Colonic mucosa (tissue), 4 donors: Measurements from ENCODE around the gene RTN4R. TPM values are rescaled to one million over a fixed set of nuclear protein-coding genes. Genes with fewer than 3 reads are reported as not detected.

Experiments
- DNase-seq: peaks from one replicate; pipeline ENCODE4 v3.0.0-alpha.2; 2020
- H3K27ac ChIP-seq: fragments of 200-600 bp; one replicate; pipeline ENCODE4 v1.8.0; 2021
- H3K27me3 ChIP-seq: fragments of 200-600 bp; one replicate; pipeline ENCODE4 v1.8.0; 2021
- H3K36me3 ChIP-seq: fragments of 200-600 bp; one replicate; pipeline ENCODE4 v1.8.0; 2021
- H3K4me1 ChIP-seq: fragments of 200-600 bp; one replicate; pipeline ENCODE4 v1.8.0; 2021; ENCODE audit warnings: mild to moderate bottlenecking
- H3K4me3 ChIP-seq: fragments of 200-600 bp; one replicate; pipeline ENCODE4 v1.8.0; 2021
- H3K9ac ChIP-seq, 2 donors: one replicate each; pipeline ENCODE4 v1.7.0; 2013; ENCODE audit warnings: control low read depth in 2 of 2, low read depth in 2 of 2, low read length in 2 of 2
- H3K9me3 ChIP-seq: fragments of 200-600 bp; one replicate; pipeline ENCODE4 v1.8.0; 2021
- CTCF ChIP-seq: fragments of 200-600 bp; IDR thresholded peaks from one replicate; pipeline ENCODE4 v1.8.0; 2022; ENCODE audit warnings: antibody characterized with exemption, mild to moderate bottlenecking
- intact Hi-C: fragments of 100-400 bp; cut with DNase I; formaldehyde crosslinking; loops from one replicate; pipeline ENCODE4 v1.14.1; 2022
- total RNA-seq, 2 donors: library from RNA; stranded (reverse); fragmentation: NEBNext Ultra II Directional in 1 of 2; extraction: Animal tissue kit (Norgen Biotek cat#: 25700) in 1 of 2; gene quantifications; one replicate each; pipeline ENCODE4 v1.2.1, GENCODE V29; 2021
- donor health status: healthy.
- donor health status: DM: no; HTN: no; CAD: no.
- donor health status: DM: no; HTN: no; CAD: no.

The RTN4R gene
- total RNA-seq, 2 donors from 2014 or later = 6.1 to 8.5 TPM

- peak overlapping the region; percentile 81 for H3K4me3 ChIP-seq
- no peaks in the 10 kb centered on the region for H3K27me3 ChIP-seq
- intact Hi-C loops = no loop called here
- no peaks in the 10 kb centered on the region for H3K9me3 ChIP-seq
- H3K27ac ChIP-seq = peak overlapping the region; percentile 77
- TF ChIP-seq CTCF = no peak
- H3K36me3 ChIP-seq = no peaks in the 10 kb centered on the region
- H3K9ac ChIP-seq = peak overlapping the region; percentile 62 to 78
- peaks cover 12% of the 10 kb centered on the region for H3K4me1 ChIP-seq
- peak; percentile 82 for DNase-seq
Observed at GRCh38 chr22:20205964-20206708, 62.0 kb downstream of the RTN4R start.

DNA sequence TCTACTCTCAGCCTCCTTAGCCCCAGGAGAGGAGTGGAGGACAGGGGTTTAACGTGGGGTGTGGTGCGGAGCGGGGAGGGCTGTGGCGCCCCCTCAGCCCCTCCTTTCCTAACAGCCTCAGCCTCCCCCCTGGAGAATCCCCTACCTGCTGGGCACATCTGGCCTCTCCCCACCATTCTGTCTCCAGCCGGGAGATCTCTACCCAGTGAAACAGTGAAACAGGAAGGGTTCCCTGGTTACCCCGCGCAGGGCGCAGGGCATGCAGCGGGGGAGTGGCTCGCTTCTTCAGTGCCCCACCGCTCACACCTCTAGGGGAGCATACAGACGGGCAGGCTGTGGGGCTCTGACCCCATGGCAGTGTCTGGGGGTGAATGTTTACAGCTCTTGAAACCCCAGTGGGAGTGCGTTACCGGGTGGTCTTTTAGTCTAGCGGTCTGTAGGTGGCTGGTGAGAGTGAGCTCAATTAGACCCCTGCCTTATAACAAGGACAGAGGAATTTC, 62.6 kb downstream of the RTN4R start:
- TF ChIP-seq CTCF = no peak
- H3K27ac ChIP-seq = no peak overlapping the region
- no peak overlapping the region for H3K4me3 ChIP-seq
- peaks cover 12% of the 10 kb centered on the region for H3K4me1 ChIP-seq
- intact Hi-C loops = no loop called here
- no peaks in the 10 kb centered on the region for H3K36me3 ChIP-seq
- no peaks in the 10 kb centered on the region for H3K9me3 ChIP-seq
- DNase-seq = no peak
- no peaks in the 10 kb centered on the region for H3K27me3 ChIP-seq
- H3K9ac ChIP-seq = no peak overlapping the region

DNA sequence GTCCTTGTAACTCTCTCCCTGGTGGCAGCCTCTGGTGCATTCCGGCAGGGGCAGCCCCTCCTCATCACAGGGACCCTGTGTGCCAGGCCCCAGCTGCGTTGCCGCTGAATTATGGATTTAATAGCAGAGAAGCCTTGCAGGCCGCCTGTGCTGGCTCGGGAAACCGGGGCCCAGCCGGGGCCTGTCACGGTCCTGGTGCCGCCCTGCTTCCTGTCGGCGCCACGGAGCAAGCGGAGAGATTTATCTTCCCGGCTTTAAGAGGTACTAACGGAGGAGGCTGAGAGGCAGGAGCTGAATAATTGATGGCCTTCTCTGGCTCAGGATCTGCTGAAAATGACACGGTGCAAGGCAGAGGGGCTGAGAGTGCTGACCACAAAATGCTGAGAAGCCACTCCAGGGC, 63.3 kb downstream of the RTN4R start:
- H3K9me3 ChIP-seq = no peaks in the 10 kb centered on the region
- intact Hi-C loops = no loop called here
- no peaks in the 10 kb centered on the region for H3K36me3 ChIP-seq
- TF ChIP-seq CTCF = no peak
- H3K4me3 ChIP-seq = no peak overlapping the region
- DNase-seq = no peak
- H3K9ac ChIP-seq = no peak overlapping the region
- no peak overlapping the region for H3K27ac ChIP-seq
- peaks cover 12% of the 10 kb centered on the region for H3K4me1 ChIP-seq
- no peaks in the 10 kb centered on the region for H3K27me3 ChIP-seq

- Histone ChIP-seq H3K27me3 (no peaks in the 10 kb centered on the region), H3K4me3 (no peak overlapping the region), H3K36me3 (no peaks in the 10 kb centered on the region), H3K4me1 (peaks cover 12% of the 10 kb centered on the region), H3K9ac (no peak overlapping the region), H3K9me3 (no peaks in the 10 kb centered on the region), H3K27ac (no peak overlapping the region)
- DNase-seq = no peak
- no peak for TF ChIP-seq CTCF
- intact Hi-C loops = no loop called here
Observed at GRCh38 chr22:20204311-20204710, 63.8 kb downstream of the RTN4R start.

DNA sequence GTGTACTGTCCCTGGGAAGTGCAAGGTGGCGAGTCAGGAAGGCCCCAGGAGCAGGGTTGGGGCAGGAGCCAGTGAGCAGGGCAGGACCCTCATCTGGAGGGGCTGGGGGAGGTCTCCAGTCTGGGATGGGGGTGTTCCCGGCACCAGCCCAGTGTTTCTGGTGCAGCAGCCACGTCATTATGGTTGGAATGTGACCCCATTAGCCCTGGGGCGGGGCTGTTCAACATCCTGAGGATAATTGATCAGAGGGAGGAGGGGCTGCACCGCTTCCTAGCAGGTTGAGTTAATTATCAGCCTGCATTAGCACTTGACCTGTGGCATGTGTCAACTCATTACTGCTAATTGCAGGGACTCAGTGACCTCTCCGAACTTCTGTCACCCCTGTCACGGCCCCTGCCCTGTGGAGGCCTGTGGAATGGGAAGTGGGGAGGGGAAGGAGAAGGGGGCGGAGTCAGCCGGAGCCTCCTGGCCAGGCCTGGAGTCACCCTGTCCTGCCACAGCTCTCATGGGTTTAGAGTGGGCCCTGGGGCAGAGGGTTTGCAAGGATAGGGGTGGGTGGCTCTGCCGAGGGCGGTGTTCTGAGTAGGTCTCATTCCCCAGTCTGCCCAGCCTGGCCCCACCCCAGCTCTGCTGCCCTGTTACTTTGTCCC, 64.4 kb downstream of the RTN4R start:
- intact Hi-C loops = no loop called here
- Histone ChIP-seq H3K27me3 (no peaks in the 10 kb centered on the region), H3K4me1 (peaks cover 12% of the 10 kb centered on the region), H3K9ac (no peak overlapping the region), H3K9me3 (no peaks in the 10 kb centered on the region), H3K4me3 (no peak overlapping the region), H3K27ac (no peak overlapping the region), H3K36me3 (no peaks in the 10 kb centered on the region)
- no peak for DNase-seq
- TF ChIP-seq CTCF = no peak
